Spleen (tissue), 11 donors: Measurements from ENCODE around the gene CDK14. TPM values are rescaled to one million over a fixed set of nuclear protein-coding genes. Genes with fewer than 3 reads are reported as not detected.

Source experiments
- DNase-seq: peaks from one replicate; pipeline ENCODE4 v3.0.0-alpha.2; 2020
- H3K27ac ChIP-seq, 8 donors: fragments of 200-600 bp; sonication (generic) in 7 of 8; 1 replicate in 4 of 8; 2 replicates in 4 of 8; pipeline versions ENCODE4 v1.5.0 to v1.8.0; 2016 to 2021; ENCODE audit warnings: inconsistent platforms in 4 of 8, mild to moderate bottlenecking in 4 of 8, moderate library complexity in 1 of 8
- H3K27me3 ChIP-seq, 7 donors: fragments of 200-600 bp; sonication (generic) in 6 of 7; replicated peaks in 1 of 7; 1 replicate in 4 of 7; 2 replicates in 3 of 7; pipeline versions ENCODE4 v1.5.0 to v1.8.0; 2016 to 2021; ENCODE audit warnings: inconsistent platforms in 3 of 7, mild to moderate bottlenecking in 1 of 7
- H3K36me3 ChIP-seq, 6 donors: fragments of 200-600 bp; sonication (generic) in 5 of 6; 1 replicate in 4 of 6; 2 replicates in 2 of 6; pipeline versions ENCODE4 v1.5.0 to v1.8.0; 2016 to 2021; ENCODE audit warnings: inconsistent platforms in 2 of 6
- H3K4me1 ChIP-seq, 6 donors: fragments of 200-600 bp; sonication (generic) in 5 of 6; 1 replicate in 3 of 6; 2 replicates in 3 of 6; pipeline versions ENCODE4 v1.5.0 to v1.8.0; 2016 to 2021; ENCODE audit warnings: inconsistent platforms in 3 of 6
- H3K4me3 ChIP-seq, 8 donors: fragments of 200-600 bp; sonication (generic) in 7 of 8; 1 replicate in 4 of 8; 2 replicates in 4 of 8; pipeline versions ENCODE4 v1.5.0 to v1.8.0; 2016 to 2021; ENCODE audit warnings: inconsistent platforms in 4 of 8, mild to moderate bottlenecking in 4 of 8, moderate library complexity in 2 of 8
- H3K9me3 ChIP-seq, 8 donors: fragments of 200-600 bp; sonication (generic) in 7 of 8; 1 replicate in 4 of 8; 2 replicates in 4 of 8; pipeline versions ENCODE4 v1.5.0 to v1.8.0; 2016 to 2021; ENCODE audit warnings: inconsistent platforms in 4 of 8
- CTCF ChIP-seq, 11 experiments: fragments of 200-600 bp in 7 of 11; fragments of 450-650 bp in 4 of 11; sonication (generic) in 4 of 11; IDR thresholded peaks in 8 of 11; conservative IDR thresholded peaks in 3 of 11; 1 replicate in 7 of 11; 2 replicates in 4 of 11; pipeline versions ENCODE4 v1.4.0 to v1.8.0; 2016 to 2021; ENCODE audit warnings: antibody characterized with exemption in 11 of 11, inconsistent platforms in 4 of 11, mild to moderate bottlenecking in 1 of 11
- POLR2A ChIP-seq, 3 donors: fragments of 450-650 bp; IDR thresholded peaks; one replicate each; pipeline ENCODE4 v1.5.1; 2017; ENCODE audit warnings: antibody characterized with exemption in 3 of 3, mild to moderate bottlenecking in 1 of 3
- POLR2AphosphoS5 ChIP-seq, 3 donors: sonication (generic); formaldehyde crosslinking; IDR thresholded peaks; one replicate each; pipeline ENCODE4 v1.5.1; 2017; ENCODE audit warnings: antibody characterized with exemption in 3 of 3
- WGBS, 5 donors: extraction: QIAGEN DNeasy Blood & Tissue Kit in 3 of 5; methylation state at CpG; one replicate each; pipeline versions ENCODE4 v1.1.5 to v1.1.7; 2013 to 2018; 5-methylcytosine and 5-hydroxymethylcytosine counted together
- intact Hi-C: fragments of 100-400 bp; cut with DNase I; formaldehyde crosslinking; loops from one replicate; pipeline ENCODE4 v1.15.0; 2023; ENCODE audit warnings: low total_unique reads
- polyA plus RNA-seq, 3 donors: library from polyadenylated mRNA; stranded (reverse); fragments of 200-250 nt; gene quantifications; one replicate each; pipeline ENCODE4 v1.2.1, GENCODE V29; 2013
- total RNA-seq, 7 donors: library from RNA; depleted of rRNA in 3 of 7; stranded (reverse); fragments of >200 nt in 3 of 7; fragmentation: NEBNext Ultra II Directional in 4 of 7; extraction: Animal tissue kit (Norgen Biotek cat#: 25700) in 4 of 7; gene quantifications; one replicate each; pipeline versions ENCODE4 v1.1.0 to v1.2.1, GENCODE V29; 2016 to 2021
- donor health status: healthy with polysubstance abuse.
- donor health status: DM: no; HTN: no; CAD: no; lungs with moderate emphysema.
- donor health status: DM: no; HTN: no; CAD: no.
- donor health status: Bipolar disorder and iron deficiency.
- donor health status: healthy.
- donor health status: DM: no; HTN: no; CAD: no.
- donor health status: DM: yes; HTN: yes; CAD: no.

The CDK14 gene
- total and polyA plus RNA-seq, 10 donors, result 6.6 to 109 (median 51.2) TPM

DNA sequence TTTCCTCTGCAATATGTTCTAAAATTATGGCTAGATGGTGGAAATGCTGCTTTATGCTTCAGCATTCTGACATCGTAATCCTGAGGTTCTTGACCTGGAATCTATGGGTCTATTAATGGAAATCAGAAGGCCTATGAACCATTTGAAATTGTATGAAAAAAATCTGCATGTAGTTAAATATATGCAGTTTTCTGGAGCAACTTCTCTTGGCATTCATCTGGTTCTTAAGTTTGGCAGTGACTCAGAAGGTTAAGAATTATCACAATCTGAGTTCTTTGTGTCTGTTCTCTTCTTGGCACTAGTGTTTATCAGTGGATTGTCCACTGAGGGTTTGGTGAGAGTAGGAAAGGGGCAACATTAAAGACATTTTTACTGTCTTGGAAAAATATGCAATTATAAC is 597.0 kb downstream of the CDK14 start:
- H3K27ac ChIP-seq, result no peak overlapping the region
- H3K4me1 ChIP-seq, result no peaks in the 10 kb centered on the region
- H3K36me3 ChIP-seq, result no peaks in the 10 kb centered on the region
- 78 to 95% (median 83%) methylated on average over 1 of the region's 1 CpG for WGBS, 5 donors
- DNase-seq, result no peak
- intact Hi-C loops, result no loop called here
- H3K9me3 ChIP-seq, result no peaks in the 10 kb centered on the region
- no peak overlapping the region for H3K4me3 ChIP-seq
- no peak for TF ChIP-seq POLR2AphosphoS5 (IDR thresholded peaks at IDR 0.05)
- no peaks in the 10 kb centered on the region for H3K27me3 ChIP-seq

- no peak for DNase-seq
- TF ChIP-seq POLR2AphosphoS5 (IDR thresholded peaks at IDR 0.05) (no peak), POLR2A (IDR thresholded peaks at IDR 0.05) (no peak), CTCF (IDR thresholded peaks at IDR 0.05 in 8 of 11, conservative IDR thresholded peaks at IDR 0.05 in 3 of 11) (no peak)
- intact Hi-C loops, result no loop called here
Observed at GRCh38 chr7:91194841-91195240, 598.7 kb downstream of the CDK14 start.

DNA sequence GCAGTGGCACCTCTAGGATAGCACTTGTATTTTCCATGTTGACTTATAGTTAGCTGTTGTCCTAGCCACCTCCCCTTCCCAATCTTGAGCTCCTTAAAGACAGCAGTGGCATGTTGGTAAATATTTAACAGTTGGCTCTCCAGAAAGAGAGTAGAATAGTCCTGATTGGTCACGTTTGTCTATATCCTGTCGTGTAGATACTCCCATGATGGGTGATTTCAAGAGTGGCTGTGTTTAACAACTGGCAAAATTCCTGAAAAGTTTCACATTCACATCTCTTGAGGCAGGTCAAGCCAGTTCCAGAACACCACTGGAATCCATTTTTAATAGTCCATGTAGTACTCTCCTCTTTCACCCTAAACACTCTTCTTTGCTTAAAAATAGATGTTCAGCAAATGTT is 599.9 kb downstream of the CDK14 start:
- no peak for DNase-seq
- WGBS, 5 donors, result 86 to 98% (median 90%) methylated on average over 2 of the region's 2 CpGs
- intact Hi-C loops, result no loop called here
- Histone ChIP-seq H3K36me3 (no peaks in the 10 kb centered on the region), H3K27me3 (no peaks in the 10 kb centered on the region), H3K9me3 (no peaks in the 10 kb centered on the region), H3K27ac (no peak overlapping the region), H3K4me1 (no peaks in the 10 kb centered on the region), H3K4me3 (no peak overlapping the region)
- no peak for TF ChIP-seq POLR2AphosphoS5 (IDR thresholded peaks at IDR 0.05)
- TF ChIP-seq POLR2A (IDR thresholded peaks at IDR 0.05), result no peak

More at GRCh38 chr7:91194841-91195240, 598.7 kb downstream of the CDK14 start:
- Histone ChIP-seq H3K4me3 (no peak overlapping the region), H3K9me3 (no peaks in the 10 kb centered on the region), H3K27ac (no peak overlapping the region), H3K4me1 (no peaks in the 10 kb centered on the region), H3K36me3 (no peaks in the 10 kb centered on the region), H3K27me3 (no peaks in the 10 kb centered on the region)

DNA sequence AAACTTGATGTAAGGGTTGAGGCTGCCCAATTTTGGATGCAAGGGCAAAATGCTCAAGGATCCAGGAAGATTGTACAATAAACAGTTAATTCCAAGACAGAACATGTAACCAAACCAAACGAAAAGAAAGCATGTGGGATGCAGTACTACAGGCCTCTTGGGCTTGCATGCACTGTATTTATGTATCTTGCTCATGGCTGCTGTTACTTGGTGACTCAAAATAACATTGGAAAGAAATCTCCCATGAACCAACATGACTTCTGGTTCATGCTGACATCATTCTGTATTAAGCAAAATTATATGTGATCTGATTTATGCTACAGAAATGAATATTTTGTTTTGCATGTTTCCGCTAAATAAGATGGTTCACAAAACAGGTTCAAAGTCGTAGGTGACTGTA is 602.2 kb downstream of the CDK14 start:
- TF ChIP-seq POLR2AphosphoS5 (IDR thresholded peaks at IDR 0.05), result no peak
- no peak for TF ChIP-seq POLR2A (IDR thresholded peaks at IDR 0.05)
- no peak for TF ChIP-seq CTCF (IDR thresholded peaks at IDR 0.05 in 8 of 11, conservative IDR thresholded peaks at IDR 0.05 in 3 of 11)
- WGBS, 5 donors, result 81 to 84% (median 83%) methylated on average over 3 of the region's 3 CpGs
- Histone ChIP-seq H3K27me3 (no peaks in the 10 kb centered on the region), H3K4me1 (no peaks in the 10 kb centered on the region), H3K4me3 (no peak overlapping the region), H3K36me3 (no peaks in the 10 kb centered on the region), H3K9me3 (no peaks in the 10 kb centered on the region), H3K27ac (no peak overlapping the region)
- DNase-seq, result no peak
- intact Hi-C loops, result no loop called here

DNA sequence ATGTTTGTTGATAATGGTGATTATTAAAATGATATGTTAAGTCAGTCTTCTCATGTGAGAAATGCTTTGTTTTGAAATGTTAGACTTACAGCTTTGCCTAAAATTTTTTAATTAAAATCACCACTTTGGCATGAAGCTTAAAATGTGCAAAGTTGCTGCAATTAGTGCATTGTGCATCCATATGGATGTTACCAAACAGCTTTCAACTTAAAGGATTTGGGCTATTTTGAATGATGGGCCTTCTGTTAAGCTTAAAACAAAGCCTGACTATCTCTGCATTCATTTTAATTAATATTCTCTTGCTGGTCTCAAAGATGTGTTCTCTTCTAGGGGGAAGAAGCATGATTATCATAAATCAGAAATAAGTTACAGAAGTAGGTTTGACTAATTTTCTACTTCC is 603.5 kb downstream of the CDK14 start:
- Histone ChIP-seq H3K9me3 (no peaks in the 10 kb centered on the region), H3K36me3 (no peaks in the 10 kb centered on the region), H3K4me1 (no peaks in the 10 kb centered on the region), H3K4me3 (no peak overlapping the region), H3K27ac (no peak overlapping the region), H3K27me3 (no peaks in the 10 kb centered on the region)
- no peak for TF ChIP-seq POLR2A (IDR thresholded peaks at IDR 0.05)
- no peak for TF ChIP-seq CTCF (IDR thresholded peaks at IDR 0.05 in 8 of 11, conservative IDR thresholded peaks at IDR 0.05 in 3 of 11)
- TF ChIP-seq POLR2AphosphoS5 (IDR thresholded peaks at IDR 0.05), result no peak
- DNase-seq, result no peak
- intact Hi-C loops, result no loop called here
